Tibial artery (tissue), 4 donors: Measurements from ENCODE around the gene RBM46.

ENCODE experiments used
- DNase-seq, 2 donors: peaks; one replicate each; pipeline ENCODE4 v3.0.0-alpha.2; 2019
- H3K27ac ChIP-seq, 2 donors: fragments of 200-600 bp; sonication (generic) in 1 of 2; 1 replicate in 1 of 2; 2 replicates in 1 of 2; pipeline ENCODE4 v1.5.1; 2018 to 2019; ENCODE audit warnings: mild to moderate bottlenecking in 1 of 2
- H3K27me3 ChIP-seq, 2 donors: fragments of 200-600 bp; sonication (generic) in 1 of 2; one replicate each; pipeline versions ENCODE4 v1.5.1 to v1.6.0; 2016 to 2019
- H3K36me3 ChIP-seq, 3 donors: fragments of 200-600 bp; sonication (generic) in 2 of 3; one replicate each; pipeline ENCODE4 v1.5.1; 2016 to 2019; ENCODE audit warnings: mild to moderate bottlenecking in 2 of 3
- H3K4me1 ChIP-seq, 4 donors: fragments of 200-600 bp; sonication (generic) in 2 of 4; 1 replicate in 3 of 4; 2 replicates in 1 of 4; pipeline ENCODE4 v1.5.1; 2016 to 2019
- H3K4me3 ChIP-seq, 2 donors: fragments of 200-600 bp; sonication (generic) in 1 of 2; 1 replicate in 1 of 2; 2 replicates in 1 of 2; pipeline ENCODE4 v1.5.1; 2018 to 2019; ENCODE audit warnings: mild to moderate bottlenecking in 2 of 2
- H3K9me3 ChIP-seq, 3 donors: fragments of 200-600 bp; sonication (generic) in 1 of 3; one replicate each; pipeline ENCODE4 v1.5.1; 2016 to 2019
- intact Hi-C: fragments of 100-400 bp; cut with DNase I; formaldehyde crosslinking; loops from one replicate; pipeline ENCODE4 v1.15.0; 2023; ENCODE audit warnings: low total_unique reads
- TF ChIP-seq, protein P1 (sequence below), 2 experiments: fragments of 200-600 bp in 1 of 2; fragments of 450-650 bp in 1 of 2; IDR thresholded peaks; one replicate each; pipeline ENCODE4 v1.5.1; 2017 to 2019; ENCODE audit warnings: antibody characterized with exemption in 2 of 2, mild to moderate bottlenecking in 1 of 2, moderate library complexity in 1 of 2

Gene RBM46

GRCh38 chr4:154744341-154744926 is 36.6 kb upstream of the RBM46 start:
- Histone ChIP-seq H3K4me1 (peaks cover 0 to 35% (median 26%) of the 10 kb centered on the region in 4 donors), H3K27ac (no peak overlapping the region), H3K9me3 (no peaks in the 10 kb centered on the region), H3K27me3 (peaks cover 0 to 29% of the 10 kb centered on the region in 2 donors), H3K4me3 (peak overlapping the region; percentile 46 to 54), H3K36me3 (no peaks in the 10 kb centered on the region)
- intact Hi-C loops = no loop called here
- TF ChIP-seq, protein P1, sequence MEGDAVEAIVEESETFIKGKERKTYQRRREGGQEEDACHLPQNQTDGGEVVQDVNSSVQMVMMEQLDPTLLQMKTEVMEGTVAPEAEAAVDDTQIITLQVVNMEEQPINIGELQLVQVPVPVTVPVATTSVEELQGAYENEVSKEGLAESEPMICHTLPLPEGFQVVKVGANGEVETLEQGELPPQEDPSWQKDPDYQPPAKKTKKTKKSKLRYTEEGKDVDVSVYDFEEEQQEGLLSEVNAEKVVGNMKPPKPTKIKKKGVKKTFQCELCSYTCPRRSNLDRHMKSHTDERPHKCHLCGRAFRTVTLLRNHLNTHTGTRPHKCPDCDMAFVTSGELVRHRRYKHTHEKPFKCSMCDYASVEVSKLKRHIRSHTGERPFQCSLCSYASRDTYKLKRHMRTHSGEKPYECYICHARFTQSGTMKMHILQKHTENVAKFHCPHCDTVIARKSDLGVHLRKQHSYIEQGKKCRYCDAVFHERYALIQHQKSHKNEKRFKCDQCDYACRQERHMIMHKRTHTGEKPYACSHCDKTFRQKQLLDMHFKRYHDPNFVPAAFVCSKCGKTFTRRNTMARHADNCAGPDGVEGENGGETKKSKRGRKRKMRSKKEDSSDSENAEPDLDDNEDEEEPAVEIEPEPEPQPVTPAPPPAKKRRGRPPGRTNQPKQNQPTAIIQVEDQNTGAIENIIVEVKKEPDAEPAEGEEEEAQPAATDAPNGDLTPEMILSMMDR (IDR thresholded peaks at IDR 0.05) = no peak
- DNase-seq = no peak

- Histone ChIP-seq H3K36me3 (no peaks in the 10 kb centered on the region), H3K27ac (no peak overlapping the region), H3K4me3 (no peak overlapping the region), H3K4me1 (no peaks in the 10 kb centered on the region), H3K9me3 (no peaks in the 10 kb centered on the region), H3K27me3 (peaks cover 0 to 5% of the 10 kb centered on the region in 2 donors)
- DNase-seq = no peak
- intact Hi-C loops = no loop called here
- TF ChIP-seq, protein P1 (IDR thresholded peaks at IDR 0.05) = no peak
Observed at GRCh38 chr4:154757713-154758112, 23.4 kb upstream of the RBM46 start.

- Histone ChIP-seq H3K36me3 (no peaks in the 10 kb centered on the region), H3K27ac (no peak overlapping the region), H3K9me3 (no peaks in the 10 kb centered on the region), H3K27me3 (peaks cover 0 to 5% of the 10 kb centered on the region in 2 donors), H3K4me1 (no peaks in the 10 kb centered on the region), H3K4me3 (no peak overlapping the region)
- TF ChIP-seq, protein P1 (IDR thresholded peaks at IDR 0.05) = no peak
- no peak for DNase-seq
- intact Hi-C loops = no loop called here
Observed at GRCh38 chr4:154760895-154761294, 20.2 kb upstream of the RBM46 start.

DNA sequence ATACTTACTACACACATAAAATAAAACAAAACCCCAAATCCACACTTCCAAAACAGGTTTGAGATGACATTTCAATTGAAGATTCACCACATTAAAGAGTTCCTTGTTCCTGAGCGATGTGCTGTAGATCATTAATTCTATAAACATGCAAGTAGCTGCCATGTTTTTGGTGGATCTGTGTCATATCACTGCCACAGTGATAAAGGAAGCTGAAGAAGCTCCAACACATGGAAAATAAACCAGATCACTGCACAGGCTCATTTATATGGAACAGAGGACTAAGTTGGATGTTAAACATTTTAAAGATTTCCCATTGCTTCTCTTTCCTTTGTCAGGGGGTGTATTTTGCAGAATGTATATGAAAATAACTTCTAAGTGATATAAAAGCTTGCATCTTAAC is 2.8 kb upstream of the RBM46 start:
- TF ChIP-seq, protein P1 (IDR thresholded peaks at IDR 0.05) = no peak
- intact Hi-C loops = no loop called here

GRCh38 chr4:154779362-154779947 is 1.6 kb upstream of the RBM46 start:
- intact Hi-C loops = no loop called here
- TF ChIP-seq, protein P1 (IDR thresholded peaks at IDR 0.05) = peak; percentile 23 to 34
- Histone ChIP-seq H3K27ac (no peak overlapping the region), H3K9me3 (no peaks in the 10 kb centered on the region), H3K4me1 (no peaks in the 10 kb centered on the region), H3K36me3 (no peaks in the 10 kb centered on the region), H3K27me3 (peaks cover 0 to 13% of the 10 kb centered on the region in 2 donors), H3K4me3 (no peak overlapping the region)
- no peak for DNase-seq

More for the DNA sequence above, 2.8 kb upstream of the RBM46 start:
- no peaks in the 10 kb centered on the region for H3K36me3 ChIP-seq
- H3K4me3 ChIP-seq = no peak overlapping the region
- no peak for DNase-seq
- no peak overlapping the region for H3K27ac ChIP-seq
- peaks cover 0 to 13% of the 10 kb centered on the region in 2 donors for H3K27me3 ChIP-seq
- no peaks in the 10 kb centered on the region for H3K9me3 ChIP-seq
- no peaks in the 10 kb centered on the region for H3K4me1 ChIP-seq
